ENCODE data around the gene SHISA8.

Gene SHISA8

GRCh38 chr22:41911001-41911611 lies 3.8 kb downstream of the SHISA8 start:
- DNase-seq (ENCODE audit: extremely low spot score) = no peak
- CTCF ChIA-PET = interaction anchor here (0.6 to 0.7 kb wide), 2 partner anchors 12 to 55 kb away, joined by 3 read pairs; no protein-coding TSS in a partner anchor
- POLR2A ChIA-PET = interaction anchor here (1.3 kb wide), 1 partner anchor 14 kb away, joined by 4 read pairs; no protein-coding TSS in a partner anchor

GRCh38 chr22:41910050-41911000 lies 4.5 kb downstream of the SHISA8 start:
- DNase-seq (ENCODE audit: extremely low spot score) = no peak
- POLR2A ChIA-PET = interaction anchor here (1.3 kb wide), 1 partner anchor 15 kb away, joined by 4 read pairs; no protein-coding TSS in a partner anchor
- CTCF ChIA-PET = no interaction called here
- TF ChIP-seq L3MBTL2 (conservative IDR thresholded peaks at IDR 0.05) (no peak), BHLHE40 (IDR thresholded peaks at IDR 0.05; ENCODE audit: borderline replicate concordance) (no peak), SUZ12 (IDR thresholded peaks at IDR 0.05) (no peak), FOXA1 (IDR thresholded peaks at IDR 0.05) (no peak), PKNOX1 (IDR thresholded peaks at IDR 0.05) (no peak), ZNF384 (IDR thresholded peaks at IDR 0.05) (no peak), ELF4 (IDR thresholded peaks at IDR 0.05) (no peak), FOXM1 (IDR thresholded peaks at IDR 0.05; ENCODE audit: borderline replicate concordance) (no peak), TARDBP (IDR thresholded peaks at IDR 0.05) (no peak)

More at GRCh38 chr22:41911001-41911611, 3.8 kb downstream of the SHISA8 start:
- TF ChIP-seq FOXK2 (IDR thresholded peaks at IDR 0.05) (no peak), TARDBP (IDR thresholded peaks at IDR 0.05) (no peak), L3MBTL2 (conservative IDR thresholded peaks at IDR 0.05) (no peak), NFRKB (IDR thresholded peaks at IDR 0.05) (no peak), ELF4 (IDR thresholded peaks at IDR 0.05) (no peak), PKNOX1 (IDR thresholded peaks at IDR 0.05) (no peak), FOXM1 (IDR thresholded peaks at IDR 0.05; ENCODE audit: borderline replicate concordance) (no peak), SP1 (IDR thresholded peaks at IDR 0.05) (no peak), ARNT (IDR thresholded peaks at IDR 0.05) (no peak), SUZ12 (IDR thresholded peaks at IDR 0.05) (no peak), ZNF384 (IDR thresholded peaks at IDR 0.05) (no peak), HDGF (IDR thresholded peaks at IDR 0.05; ENCODE audit: borderline replicate concordance) (no peak), CTBP1 (IDR thresholded peaks at IDR 0.05; ENCODE audit: borderline replicate concordance) (no peak)

- TF ChIP-seq TARDBP (IDR thresholded peaks at IDR 0.05) (no peak), ZNF384 (IDR thresholded peaks at IDR 0.05) (no peak), SUZ12 (IDR thresholded peaks at IDR 0.05) (no peak), FOXM1 (IDR thresholded peaks at IDR 0.05; ENCODE audit: borderline replicate concordance) (no peak), LEF1 (IDR thresholded peaks at IDR 0.05; ENCODE audit: borderline replicate concordance) (no peak), PKNOX1 (IDR thresholded peaks at IDR 0.05) (no peak), ELF4 (IDR thresholded peaks at IDR 0.05) (no peak), ARNT (IDR thresholded peaks at IDR 0.05) (no peak), CTBP1 (IDR thresholded peaks at IDR 0.05; ENCODE audit: borderline replicate concordance) (no peak), FOXK2 (IDR thresholded peaks at IDR 0.05) (no peak), BHLHE40 (IDR thresholded peaks at IDR 0.05; ENCODE audit: borderline replicate concordance) (no peak), SP1 (IDR thresholded peaks at IDR 0.05) (no peak), FOXA1 (IDR thresholded peaks at IDR 0.05) (no peak), HDGF (IDR thresholded peaks at IDR 0.05; ENCODE audit: borderline replicate concordance) (no peak), L3MBTL2 (conservative IDR thresholded peaks at IDR 0.05) (no peak), NFRKB (IDR thresholded peaks at IDR 0.05) (no peak)
- POLR2A ChIA-PET = interaction anchor here (2.5 kb wide), 1 partner anchor 37 kb away, joined by 7 read pairs; the partner anchor contains the start of gene CENPM
- CTCF ChIA-PET = no interaction called here
- DNase-seq (ENCODE audit: extremely low spot score) = no peak
These were observed 5.4 kb downstream of the SHISA8 start for GRCh38 chr22:41909310-41910049.

GRCh38 chr22:41908411-41909309 lies 6.2 kb downstream of the SHISA8 start:
- POLR2A ChIA-PET = interaction anchor here (2.5 kb wide), 1 partner anchor 38 kb away, joined by 7 read pairs; the partner anchor contains the start of gene CENPM
- CTCF ChIA-PET = interaction anchor here (1.3 kb wide), 1 partner anchor 17 kb away, joined by 4 read pairs; no protein-coding TSS in a partner anchor
- TF ChIP-seq SUZ12 (IDR thresholded peaks at IDR 0.05) (no peak), NFRKB (IDR thresholded peaks at IDR 0.05) (no peak), HDGF (IDR thresholded peaks at IDR 0.05; ENCODE audit: borderline replicate concordance) (no peak), PKNOX1 (IDR thresholded peaks at IDR 0.05) (no peak), FOXA1 (IDR thresholded peaks at IDR 0.05) (no peak), LEF1 (IDR thresholded peaks at IDR 0.05; ENCODE audit: borderline replicate concordance) (no peak), FOXM1 (IDR thresholded peaks at IDR 0.05; ENCODE audit: borderline replicate concordance) (no peak), TARDBP (IDR thresholded peaks at IDR 0.05) (no peak), CTBP1 (IDR thresholded peaks at IDR 0.05; ENCODE audit: borderline replicate concordance) (no peak), L3MBTL2 (conservative IDR thresholded peaks at IDR 0.05) (no peak), SP1 (IDR thresholded peaks at IDR 0.05) (no peak)
- DNase-seq (ENCODE audit: extremely low spot score) = no peak

Measured in HEK293T (cell line).